K562 (cell line): ENCODE results near the gene PGA3. TPM values are rescaled to one million over a fixed set of nuclear protein-coding genes. Genes with fewer than 3 reads are reported as not detected.

ENCODE experiments used
- ATAC-seq: fragments of 200-7000 bp; cut with Tn5 transposase; 3 replicates; pipeline ENCODE4 v1.9.1; 2020; ENCODE audit warnings: moderate library complexity
- BruUV-seq: library from RNA; stranded (reverse); fragments of 400-500 nt; replicated peaks from 2 replicates; lab custom pipeline; 2021; lab: Mats Ljungman, UMichigan
- CTCF ChIA-PET: fragments of 300-600 bp; formaldehyde crosslinking; extraction: SDS; loops from one replicate; lab custom pipeline; 2021; ENCODE audit warnings: low intra/inter-chr PET ratio; lab: Yijun Ruan, JAX
- POLR2A ChIA-PET: fragments of 300-600, 350-650 bp; sonication (Branson Sonifier 250); formaldehyde crosslinking; extraction: SDS; loops from one replicate; lab custom pipeline; 2021; ENCODE audit warnings: antibody characterized with exemption, inconsistent platforms; lab: Yijun Ruan, JAX
- DNase-seq, 4 experiments: peaks; one replicate each; pipeline versions ENCODE4 v3.0.0 to v3.0.0-alpha.2; 2011 to 2018; ENCODE audit warnings: low spot score in 3 of 4, mixed read lengths in 3 of 4; ENCODE audit errors: extremely low read depth in 1 of 4
- FAIRE-seq: peaks from 2 replicates; lab custom pipeline; 2011; peaks lifted over from hg19 to GRCh38; lab: Jason Lieb, UNC
- H2AFZ ChIP-seq: 2 replicates; pipeline ENCODE4 v1.6.0; 2011; ENCODE audit warnings: low read depth, low read length, control low read depth, inconsistent platforms
- H3K27ac ChIP-seq: fragments of 200-600 bp; 3 replicates; pipeline ENCODE4 v1.8.0; 2011; ENCODE audit warnings: low read depth, mild to moderate bottlenecking, control low read depth, inconsistent platforms, low read length, moderate library complexity, mixed read lengths; ENCODE audit errors: extremely low read depth
- H3K27me3 ChIP-seq, 2 experiments: fragments of 300-600 bp in 1 of 2; 2 replicates in 1 of 2; 3 replicates in 1 of 2; pipeline versions ENCODE4 v1.6.0 to v1.8.0; 2011; ENCODE audit warnings: inconsistent platforms in 2 of 2, low read length in 2 of 2, mild to moderate bottlenecking in 1 of 2, mixed read lengths in 1 of 2, moderate library complexity in 1 of 2; ENCODE audit not compliant: control insufficient read depth in 2 of 2, insufficient read depth in 2 of 2
- H3K36me3 ChIP-seq: fragments of 300-600 bp; 3 replicates; pipeline ENCODE4 v1.8.0; 2011; ENCODE audit warnings: mild to moderate bottlenecking, low read length, inconsistent platforms; ENCODE audit not compliant: control insufficient read depth, insufficient read depth
- H3K4me1 ChIP-seq, 2 experiments: fragments of 200-600 bp in 1 of 2; replicated peaks in 1 of 2; 2 replicates in 1 of 2; 3 replicates in 1 of 2; pipeline versions ENCODE4 v1.5.1 to v1.8.0; 2011; ENCODE audit warnings: inconsistent platforms in 2 of 2, low read length in 2 of 2, mild to moderate bottlenecking in 1 of 2, mixed read lengths in 1 of 2, moderate library complexity in 1 of 2; ENCODE audit not compliant: control insufficient read depth in 2 of 2, insufficient read depth in 2 of 2
- H3K4me2 ChIP-seq: 2 replicates; pipeline ENCODE4 v1.6.1; 2011; ENCODE audit warnings: low read length, control low read depth, inconsistent platforms, mixed read lengths; ENCODE audit not compliant: insufficient read depth
- H3K4me3 ChIP-seq: fragments of 200-600 bp; sonication (generic), shearing (Covaris generic); 2 replicates; pipeline ENCODE4 v1.5.1; 2016; ENCODE audit warnings: control low read depth, inconsistent platforms
- H3K79me2 ChIP-seq: fragments of 200-600 bp; 3 replicates; pipeline ENCODE4 v1.8.0; 2011; ENCODE audit warnings: low read length, inconsistent platforms; ENCODE audit not compliant: control insufficient read depth, insufficient read depth
- H3K9ac ChIP-seq, 2 experiments: 2 replicates each; pipeline versions ENCODE4 v1.6.0 to v1.6.1; 2011; ENCODE audit warnings: low read depth in 2 of 2, low read length in 2 of 2, control low read depth in 1 of 2, inconsistent platforms in 1 of 2, mild to moderate bottlenecking in 1 of 2, mixed read lengths in 1 of 2; ENCODE audit not compliant: insufficient read depth in 1 of 2
- H3K9me1 ChIP-seq: one replicate; pipeline ENCODE4 v1.6.0; 2011; ENCODE audit warnings: inconsistent platforms, mild to moderate bottlenecking, low read length, moderate library complexity; ENCODE audit not compliant: control insufficient read depth, insufficient read depth
- H3K9me3 ChIP-seq: replicated peaks from 2 replicates; pipeline ENCODE4 v1.5.1; 2011; ENCODE audit warnings: low read depth, low read length, inconsistent platforms; ENCODE audit not compliant: control insufficient read depth, insufficient read depth
- H4K20me1 ChIP-seq: replicated peaks from 2 replicates; pipeline ENCODE4 v1.6.1; 2011; ENCODE audit warnings: low read length, inconsistent platforms, mixed read lengths; ENCODE audit not compliant: control insufficient read depth, insufficient read depth
- ZNF282 ChIP-seq: sonication (generic); formaldehyde crosslinking; IDR thresholded peaks from 2 replicates; pipeline ENCODE4 v1.8.1; 2023; ENCODE audit warnings: missing genetic modification reagents
- WGBS: fragments of 100-300 bp; shearing (Covaris generic); methylation state at CpG from one replicate; pipeline ENCODE4 v1.1.6; 2016; ENCODE audit warnings: low coverage, mixed read lengths; ENCODE audit not compliant: insufficient coverage; ENCODE audit errors: missing lambda C conversion rate; 5-methylcytosine and 5-hydroxymethylcytosine counted together
- in situ Hi-C: fragments of 300-500 bp; cut with MboI; formaldehyde crosslinking; loops from 4 replicates; pipeline ENCODE4 v1.15.0; 2018; ENCODE audit warnings: inconsistent platforms, mixed read lengths
- intact Hi-C: fragments of 100-400 bp; cut with micrococcal nuclease; formaldehyde crosslinking; loops from 2 replicates; pipeline ENCODE4 v1.14.2; 2022
- polyA plus RNA-seq, 8 experiments: library from polyadenylated mRNA; depleted of rRNA in 4 of 8; stranded (reverse) in 5 of 8; unstranded in 3 of 8; fragments of >200 nt; fragmentation: Nextera tagmentation in 2 of 8; fragmentation: Illumina TruSeq in 1 of 8; extraction: Ambion mirVana in 2 of 8; extraction: Trizol in 1 of 8; gene quantifications; 2 replicates each; pipeline versions ENCODE4 v1.2.1 to v1.2.3, GENCODE V29; 2011 to 2014; ENCODE audit warnings: inconsistent platforms in 1 of 8, missing spikeins in 1 of 8
- total RNA-seq, 7 experiments: library from RNA; depleted of rRNA in 6 of 7; stranded (reverse); fragments of >200 nt in 6 of 7; fragmentation: Illumina TruSeq in 2 of 7; extraction: Trizol in 2 of 7; gene quantifications; 2 replicates each; pipeline versions ENCODE4 v1.2.1 to v1.2.3, GENCODE V29; 2011 to 2021; ENCODE audit warnings: low replicate concordance in 1 of 7
- TF ChIP-seq, protein P1 (sequence below): fragments of 200-600 bp; sonication (generic); IDR thresholded peaks from one replicate; pipeline ENCODE4 v1.6.1; 2012; ENCODE audit warnings: mild to moderate bottlenecking, low read depth, low read length, inconsistent platforms
- TF ChIP-seq, protein P2 (sequence below), 2 experiments: fragments of 250-450 bp in 1 of 2; fragments of 450-650 bp in 1 of 2; sonication (Bioruptor Pico) in 1 of 2; IDR thresholded peaks; 2 replicates each; pipeline versions ENCODE4 v1.6.1 to v1.8.0; 2016 to 2021; ENCODE audit warnings: mild to moderate bottlenecking in 2 of 2, moderate library complexity in 2 of 2, missing compliant biosample characterization in 1 of 2, missing genetic modification characterization in 1 of 2
- TF ChIP-seq, protein P3 (sequence below), 2 experiments: IDR thresholded peaks in 1 of 2; conservative IDR thresholded peaks in 1 of 2; 2 replicates each; pipeline ENCODE4 v1.6.1; 2016; ENCODE audit warnings: low read depth in 2 of 2, mild to moderate bottlenecking in 1 of 2, missing compliant biosample characterization in 1 of 2, missing genetic modification characterization in 1 of 2, moderate library complexity in 1 of 2

Gene PGA3
- total and polyA plus RNA-seq, 9 of the 15 experiments (the other 6 are each of a cell fraction or from before 2014, with no cell fraction given): 0.15 to 0.18 (median 0.18) TPM; not detected in 6

DNA sequence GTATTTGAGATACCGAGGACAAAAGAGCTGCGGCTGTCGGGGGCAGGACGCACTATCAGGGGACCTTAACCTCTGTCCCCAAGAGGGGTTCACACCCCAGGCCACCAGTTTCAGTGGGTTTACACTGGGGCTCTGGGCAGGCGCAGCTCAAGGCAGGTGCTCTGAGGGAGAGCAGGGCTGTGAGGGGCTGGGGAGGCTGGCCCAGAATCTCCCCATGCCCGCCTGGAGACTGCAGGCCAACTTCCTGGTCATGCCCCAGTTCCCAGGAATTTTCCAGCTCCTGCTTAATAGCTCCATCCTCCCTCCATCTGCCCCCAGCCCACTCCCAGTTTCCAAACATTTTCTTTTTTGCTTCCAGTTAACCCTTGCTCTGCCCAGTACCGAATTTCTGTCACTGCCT lies 7.6 kb upstream of the PGA3 start:
- no peak overlapping the region for H3K27ac ChIP-seq
- BruUV-seq: no TSS peak
- DNase-seq (no peak), FAIRE-seq (no peak), ATAC-seq (no peak)
- no peak overlapping the region for H3K4me2 ChIP-seq
- H4K20me1 ChIP-seq: no peaks in the 10 kb centered on the region
- intact Hi-C loops (no loop called here), in situ Hi-C loops (loop anchor here (5.0 kb wide), 1 partner anchor 42 kb away; no protein-coding TSS in a partner anchor)
- WGBS: 2% methylated on average over 7 of the region's 7 CpGs
- peaks cover 0 to 4% of the 10 kb centered on the region in 2 experiments; a peak in 1 of 5 replicates for H3K4me1 ChIP-seq
- H3K4me3 ChIP-seq: no peak overlapping the region
- H3K9me1 ChIP-seq: no peaks in the 10 kb centered on the region
- H3K9ac ChIP-seq: no peak overlapping the region
- no peak overlapping the region for H2AFZ ChIP-seq
- CTCF ChIA-PET: no interaction called here
- no peaks in the 10 kb centered on the region for H3K79me2 ChIP-seq
- POLR2A ChIA-PET: interaction anchor here (0.6 to 0.7 kb wide), 2 partner anchors 9 to 85 kb away, joined by 3 read pairs; no protein-coding TSS in a partner anchor
- peaks cover 28 to 43% of the 10 kb centered on the region in 2 experiments for H3K27me3 ChIP-seq
- H3K9me3 ChIP-seq: no peaks in the 10 kb centered on the region
- no peaks in the 10 kb centered on the region for H3K36me3 ChIP-seq
- TF ChIP-seq, protein P1, sequence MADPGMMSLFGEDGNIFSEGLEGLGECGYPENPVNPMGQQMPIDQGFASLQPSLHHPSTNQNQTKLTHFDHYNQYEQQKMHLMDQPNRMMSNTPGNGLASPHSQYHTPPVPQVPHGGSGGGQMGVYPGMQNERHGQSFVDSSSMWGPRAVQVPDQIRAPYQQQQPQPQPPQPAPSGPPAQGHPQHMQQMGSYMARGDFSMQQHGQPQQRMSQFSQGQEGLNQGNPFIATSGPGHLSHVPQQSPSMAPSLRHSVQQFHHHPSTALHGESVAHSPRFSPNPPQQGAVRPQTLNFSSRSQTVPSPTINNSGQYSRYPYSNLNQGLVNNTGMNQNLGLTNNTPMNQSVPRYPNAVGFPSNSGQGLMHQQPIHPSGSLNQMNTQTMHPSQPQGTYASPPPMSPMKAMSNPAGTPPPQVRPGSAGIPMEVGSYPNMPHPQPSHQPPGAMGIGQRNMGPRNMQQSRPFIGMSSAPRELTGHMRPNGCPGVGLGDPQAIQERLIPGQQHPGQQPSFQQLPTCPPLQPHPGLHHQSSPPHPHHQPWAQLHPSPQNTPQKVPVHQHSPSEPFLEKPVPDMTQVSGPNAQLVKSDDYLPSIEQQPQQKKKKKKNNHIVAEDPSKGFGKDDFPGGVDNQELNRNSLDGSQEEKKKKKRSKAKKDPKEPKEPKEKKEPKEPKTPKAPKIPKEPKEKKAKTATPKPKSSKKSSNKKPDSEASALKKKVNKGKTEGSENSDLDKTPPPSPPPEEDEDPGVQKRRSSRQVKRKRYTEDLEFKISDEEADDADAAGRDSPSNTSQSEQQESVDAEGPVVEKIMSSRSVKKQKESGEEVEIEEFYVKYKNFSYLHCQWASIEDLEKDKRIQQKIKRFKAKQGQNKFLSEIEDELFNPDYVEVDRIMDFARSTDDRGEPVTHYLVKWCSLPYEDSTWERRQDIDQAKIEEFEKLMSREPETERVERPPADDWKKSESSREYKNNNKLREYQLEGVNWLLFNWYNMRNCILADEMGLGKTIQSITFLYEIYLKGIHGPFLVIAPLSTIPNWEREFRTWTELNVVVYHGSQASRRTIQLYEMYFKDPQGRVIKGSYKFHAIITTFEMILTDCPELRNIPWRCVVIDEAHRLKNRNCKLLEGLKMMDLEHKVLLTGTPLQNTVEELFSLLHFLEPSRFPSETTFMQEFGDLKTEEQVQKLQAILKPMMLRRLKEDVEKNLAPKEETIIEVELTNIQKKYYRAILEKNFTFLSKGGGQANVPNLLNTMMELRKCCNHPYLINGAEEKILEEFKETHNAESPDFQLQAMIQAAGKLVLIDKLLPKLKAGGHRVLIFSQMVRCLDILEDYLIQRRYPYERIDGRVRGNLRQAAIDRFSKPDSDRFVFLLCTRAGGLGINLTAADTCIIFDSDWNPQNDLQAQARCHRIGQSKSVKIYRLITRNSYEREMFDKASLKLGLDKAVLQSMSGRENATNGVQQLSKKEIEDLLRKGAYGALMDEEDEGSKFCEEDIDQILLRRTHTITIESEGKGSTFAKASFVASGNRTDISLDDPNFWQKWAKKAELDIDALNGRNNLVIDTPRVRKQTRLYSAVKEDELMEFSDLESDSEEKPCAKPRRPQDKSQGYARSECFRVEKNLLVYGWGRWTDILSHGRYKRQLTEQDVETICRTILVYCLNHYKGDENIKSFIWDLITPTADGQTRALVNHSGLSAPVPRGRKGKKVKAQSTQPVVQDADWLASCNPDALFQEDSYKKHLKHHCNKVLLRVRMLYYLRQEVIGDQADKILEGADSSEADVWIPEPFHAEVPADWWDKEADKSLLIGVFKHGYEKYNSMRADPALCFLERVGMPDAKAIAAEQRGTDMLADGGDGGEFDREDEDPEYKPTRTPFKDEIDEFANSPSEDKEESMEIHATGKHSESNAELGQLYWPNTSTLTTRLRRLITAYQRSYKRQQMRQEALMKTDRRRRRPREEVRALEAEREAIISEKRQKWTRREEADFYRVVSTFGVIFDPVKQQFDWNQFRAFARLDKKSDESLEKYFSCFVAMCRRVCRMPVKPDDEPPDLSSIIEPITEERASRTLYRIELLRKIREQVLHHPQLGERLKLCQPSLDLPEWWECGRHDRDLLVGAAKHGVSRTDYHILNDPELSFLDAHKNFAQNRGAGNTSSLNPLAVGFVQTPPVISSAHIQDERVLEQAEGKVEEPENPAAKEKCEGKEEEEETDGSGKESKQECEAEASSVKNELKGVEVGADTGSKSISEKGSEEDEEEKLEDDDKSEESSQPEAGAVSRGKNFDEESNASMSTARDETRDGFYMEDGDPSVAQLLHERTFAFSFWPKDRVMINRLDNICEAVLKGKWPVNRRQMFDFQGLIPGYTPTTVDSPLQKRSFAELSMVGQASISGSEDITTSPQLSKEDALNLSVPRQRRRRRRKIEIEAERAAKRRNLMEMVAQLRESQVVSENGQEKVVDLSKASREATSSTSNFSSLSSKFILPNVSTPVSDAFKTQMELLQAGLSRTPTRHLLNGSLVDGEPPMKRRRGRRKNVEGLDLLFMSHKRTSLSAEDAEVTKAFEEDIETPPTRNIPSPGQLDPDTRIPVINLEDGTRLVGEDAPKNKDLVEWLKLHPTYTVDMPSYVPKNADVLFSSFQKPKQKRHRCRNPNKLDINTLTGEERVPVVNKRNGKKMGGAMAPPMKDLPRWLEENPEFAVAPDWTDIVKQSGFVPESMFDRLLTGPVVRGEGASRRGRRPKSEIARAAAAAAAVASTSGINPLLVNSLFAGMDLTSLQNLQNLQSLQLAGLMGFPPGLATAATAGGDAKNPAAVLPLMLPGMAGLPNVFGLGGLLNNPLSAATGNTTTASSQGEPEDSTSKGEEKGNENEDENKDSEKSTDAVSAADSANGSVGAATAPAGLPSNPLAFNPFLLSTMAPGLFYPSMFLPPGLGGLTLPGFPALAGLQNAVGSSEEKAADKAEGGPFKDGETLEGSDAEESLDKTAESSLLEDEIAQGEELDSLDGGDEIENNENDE: no peak
- no peak for TF ChIP-seq ZNF282 (CRISPR knock-in tag)
- TF ChIP-seq, protein P2, sequence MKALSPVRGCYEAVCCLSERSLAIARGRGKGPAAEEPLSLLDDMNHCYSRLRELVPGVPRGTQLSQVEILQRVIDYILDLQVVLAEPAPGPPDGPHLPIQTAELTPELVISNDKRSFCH (CRISPR knock-in tag; IDR thresholded peaks at IDR 0.05): no peak
- TF ChIP-seq, protein P2 (tag; IDR thresholded peaks at IDR 0.05): no peak
- TF ChIP-seq, protein P3, sequence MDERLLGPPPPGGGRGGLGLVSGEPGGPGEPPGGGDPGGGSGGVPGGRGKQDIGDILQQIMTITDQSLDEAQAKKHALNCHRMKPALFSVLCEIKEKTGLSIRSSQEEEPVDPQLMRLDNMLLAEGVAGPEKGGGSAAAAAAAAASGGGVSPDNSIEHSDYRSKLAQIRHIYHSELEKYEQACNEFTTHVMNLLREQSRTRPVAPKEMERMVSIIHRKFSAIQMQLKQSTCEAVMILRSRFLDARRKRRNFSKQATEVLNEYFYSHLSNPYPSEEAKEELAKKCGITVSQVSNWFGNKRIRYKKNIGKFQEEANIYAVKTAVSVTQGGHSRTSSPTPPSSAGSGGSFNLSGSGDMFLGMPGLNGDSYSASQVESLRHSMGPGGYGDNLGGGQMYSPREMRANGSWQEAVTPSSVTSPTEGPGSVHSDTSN (CRISPR knock-in tag; IDR thresholded peaks at IDR 0.05; ENCODE audit: low read depth): no peak
- TF ChIP-seq, protein P3 (tag; conservative IDR thresholded peaks at IDR 0.05; ENCODE audit: low read depth): no peak
